Cardiac muscle cell (in vitro differentiated cells and primary cell): ENCODE data around the gene PANX2. TPM values are rescaled to one million over a fixed set of nuclear protein-coding genes. Genes with fewer than 3 reads are reported as not detected.

Experiments
- DNase-seq, 2 donors: peaks; one replicate each; pipeline versions ENCODE4 v3.0.0 to v3.0.0-alpha.2; 2010 to 2017; ENCODE audit warnings: low read depth in 1 of 2, low spot score in 1 of 2
- H3K27ac ChIP-seq: fragments of 200-600 bp; sonication (generic); 2 replicates; pipeline ENCODE4 v1.5.1; 2016
- H3K27me3 ChIP-seq: fragments of 200-600 bp; sonication (generic); 2 replicates; pipeline ENCODE4 v1.6.0; 2016; ENCODE audit warnings: control low read depth
- H3K36me3 ChIP-seq: fragments of 200-600 bp; sonication (generic); 2 replicates; pipeline ENCODE4 v1.5.1; 2016; ENCODE audit warnings: control low read depth
- H3K4me1 ChIP-seq: fragments of 200-600 bp; sonication (generic); 2 replicates; pipeline ENCODE4 v1.8.1; 2017; ENCODE audit warnings: low read depth, mild to moderate bottlenecking, mixed run types
- H3K4me3 ChIP-seq: fragments of 200-600 bp; sonication (generic); 2 replicates; pipeline ENCODE4 v1.5.1; 2016; ENCODE audit warnings: mild to moderate bottlenecking
- H3K9me3 ChIP-seq: fragments of 200-600 bp; sonication (generic); 2 replicates; pipeline ENCODE4 v1.5.1; 2017; ENCODE audit warnings: low read depth, mild to moderate bottlenecking, control low read depth
- polyA plus RNA-seq: library from polyadenylated mRNA; unstranded; fragments of >200 nt; fragmentation: Nextera tagmentation; extraction: Ambion mirVana; gene quantifications from 2 replicates; pipeline ENCODE4 v1.2.1, GENCODE V29; 2016
- total RNA-seq: library from RNA; depleted of rRNA; stranded (reverse); fragments of >200 nt; gene quantifications from 2 replicates; pipeline ENCODE4 v1.2.3, GENCODE V29; 2016
- TF ChIP-seq, protein P1 (sequence below): IDR thresholded peaks from 2 replicates; pipeline ENCODE4 v1.5.1; 2012; ENCODE audit warnings: low read depth, mild to moderate bottlenecking, low read length

Gene PANX2
- total and polyA plus RNA-seq, 2 experiments from 2014 or later: 6.9 to 30.9 TPM

DNA sequence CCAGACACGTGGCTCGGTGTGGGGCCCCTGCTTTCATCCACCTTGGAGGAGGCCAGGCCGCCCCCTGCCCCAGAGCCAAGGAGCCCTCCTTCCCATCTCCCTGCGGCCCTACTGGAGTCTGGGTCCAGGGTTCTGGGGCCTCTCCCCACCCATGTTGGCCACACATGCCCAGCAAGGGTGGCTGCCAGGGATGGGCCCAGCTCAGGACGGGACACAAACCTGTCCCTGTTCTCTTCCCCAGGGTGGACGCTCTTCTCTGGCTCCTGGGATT lies 4.6 kb downstream of the PANX2 start:
- Histone ChIP-seq H3K36me3 (peaks cover 3% of the 10 kb centered on the region), H3K4me3 (no peak overlapping the region), H3K27me3 (no peaks in the 10 kb centered on the region), H3K9me3 (no peaks in the 10 kb centered on the region), H3K27ac (peak overlapping the region; percentile 86), H3K4me1 (peaks cover 24% of the 10 kb centered on the region)
- TF ChIP-seq, protein P1, sequence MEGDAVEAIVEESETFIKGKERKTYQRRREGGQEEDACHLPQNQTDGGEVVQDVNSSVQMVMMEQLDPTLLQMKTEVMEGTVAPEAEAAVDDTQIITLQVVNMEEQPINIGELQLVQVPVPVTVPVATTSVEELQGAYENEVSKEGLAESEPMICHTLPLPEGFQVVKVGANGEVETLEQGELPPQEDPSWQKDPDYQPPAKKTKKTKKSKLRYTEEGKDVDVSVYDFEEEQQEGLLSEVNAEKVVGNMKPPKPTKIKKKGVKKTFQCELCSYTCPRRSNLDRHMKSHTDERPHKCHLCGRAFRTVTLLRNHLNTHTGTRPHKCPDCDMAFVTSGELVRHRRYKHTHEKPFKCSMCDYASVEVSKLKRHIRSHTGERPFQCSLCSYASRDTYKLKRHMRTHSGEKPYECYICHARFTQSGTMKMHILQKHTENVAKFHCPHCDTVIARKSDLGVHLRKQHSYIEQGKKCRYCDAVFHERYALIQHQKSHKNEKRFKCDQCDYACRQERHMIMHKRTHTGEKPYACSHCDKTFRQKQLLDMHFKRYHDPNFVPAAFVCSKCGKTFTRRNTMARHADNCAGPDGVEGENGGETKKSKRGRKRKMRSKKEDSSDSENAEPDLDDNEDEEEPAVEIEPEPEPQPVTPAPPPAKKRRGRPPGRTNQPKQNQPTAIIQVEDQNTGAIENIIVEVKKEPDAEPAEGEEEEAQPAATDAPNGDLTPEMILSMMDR: no peak
- no peak for DNase-seq

DNA sequence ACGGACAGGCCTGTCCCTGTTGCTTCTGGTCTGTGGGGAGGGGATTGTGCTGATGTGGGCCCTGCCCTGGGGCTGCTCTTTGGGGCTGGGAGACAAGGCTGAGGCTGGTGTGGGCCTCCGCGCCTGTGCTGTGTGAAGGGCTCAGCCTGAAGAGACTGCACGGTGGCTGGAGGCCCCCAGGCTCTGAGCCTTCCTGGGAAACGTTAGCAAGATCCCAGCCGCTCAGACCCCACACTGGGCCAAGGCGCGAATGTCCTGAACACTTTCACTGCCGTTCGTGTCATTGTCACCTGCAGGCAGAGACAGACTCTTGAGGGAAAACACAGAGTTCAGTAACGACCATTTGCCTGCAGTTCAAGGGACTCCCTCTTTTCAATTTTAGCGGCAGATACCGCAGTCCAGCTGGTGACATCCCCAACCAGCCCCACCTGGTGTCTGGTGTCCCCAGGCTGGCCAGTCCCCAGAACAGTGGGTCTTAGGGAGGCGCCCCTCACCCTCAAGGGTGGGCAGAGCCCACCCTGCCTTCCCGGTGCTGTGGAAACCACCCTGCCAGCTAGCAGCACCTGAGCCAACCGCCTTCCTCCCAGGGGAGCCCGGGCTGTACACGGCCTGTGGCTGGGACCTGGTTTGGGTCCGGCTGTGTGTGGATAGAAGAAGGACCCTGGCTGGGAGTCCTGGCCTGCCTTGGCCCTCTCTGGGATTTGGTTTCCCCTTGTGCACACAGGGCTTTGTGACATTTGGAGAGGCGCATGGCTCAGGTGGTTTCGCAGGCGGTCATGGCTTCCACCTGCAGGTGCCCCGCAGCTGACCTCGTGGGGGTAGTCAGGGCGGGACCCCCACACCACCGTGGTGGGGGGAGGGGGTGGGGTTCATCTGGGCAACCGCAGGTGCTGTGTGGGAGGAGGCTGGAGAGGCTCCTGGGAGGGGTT lies 5.7 kb downstream of the PANX2 start:
- peak in 1 of 2 donors; percentile 69 for DNase-seq
- TF ChIP-seq, protein P1: no peak
- Histone ChIP-seq H3K4me1 (peaks cover 24% of the 10 kb centered on the region), H3K9me3 (no peaks in the 10 kb centered on the region), H3K27me3 (no peaks in the 10 kb centered on the region), H3K36me3 (peaks cover 3% of the 10 kb centered on the region), H3K27ac (peak overlapping the region; percentile 86), H3K4me3 (no peak overlapping the region)

DNA sequence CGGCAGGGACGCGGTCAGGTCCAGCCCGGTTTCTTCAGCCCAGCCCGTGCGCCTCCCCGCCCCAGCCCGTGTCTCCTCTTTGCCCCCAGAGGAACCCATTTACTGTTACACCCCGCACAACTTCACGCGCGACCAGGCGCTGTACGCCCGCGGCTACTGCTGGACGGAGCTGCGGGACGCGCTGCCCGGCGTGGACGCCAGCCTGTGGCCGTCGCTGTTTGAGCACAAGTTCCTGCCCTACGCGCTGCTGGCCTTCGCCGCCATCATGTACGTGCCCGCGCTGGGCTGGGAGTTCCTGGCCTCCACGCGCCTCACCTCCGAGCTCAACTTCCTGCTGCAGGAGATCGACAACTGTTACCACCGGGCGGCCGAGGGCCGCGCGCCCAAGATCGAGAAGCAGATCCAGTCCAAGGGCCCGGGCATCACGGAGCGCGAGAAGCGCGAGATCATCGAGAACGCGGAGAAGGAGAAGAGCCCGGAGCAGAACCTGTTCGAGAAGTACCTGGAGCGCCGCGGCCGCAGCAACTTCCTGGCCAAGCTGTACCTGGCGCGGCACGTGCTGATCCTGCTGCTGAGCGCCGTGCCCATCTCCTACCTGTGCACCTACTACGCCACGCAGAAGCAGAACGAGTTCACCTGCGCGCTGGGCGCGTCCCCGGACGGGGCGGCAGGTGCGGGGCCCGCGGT lies 6.5 kb downstream of the PANX2 start:
- DNase-seq: no peak
- H3K36me3 ChIP-seq: peaks cover 3% of the 10 kb centered on the region
- no peak overlapping the region for H3K4me3 ChIP-seq
- TF ChIP-seq, protein P1: no peak
- H3K4me1 ChIP-seq: peaks cover 16% of the 10 kb centered on the region
- H3K9me3 ChIP-seq: no peaks in the 10 kb centered on the region
- peak overlapping the region; percentile 86 for H3K27ac ChIP-seq
- no peaks in the 10 kb centered on the region for H3K27me3 ChIP-seq

DNA sequence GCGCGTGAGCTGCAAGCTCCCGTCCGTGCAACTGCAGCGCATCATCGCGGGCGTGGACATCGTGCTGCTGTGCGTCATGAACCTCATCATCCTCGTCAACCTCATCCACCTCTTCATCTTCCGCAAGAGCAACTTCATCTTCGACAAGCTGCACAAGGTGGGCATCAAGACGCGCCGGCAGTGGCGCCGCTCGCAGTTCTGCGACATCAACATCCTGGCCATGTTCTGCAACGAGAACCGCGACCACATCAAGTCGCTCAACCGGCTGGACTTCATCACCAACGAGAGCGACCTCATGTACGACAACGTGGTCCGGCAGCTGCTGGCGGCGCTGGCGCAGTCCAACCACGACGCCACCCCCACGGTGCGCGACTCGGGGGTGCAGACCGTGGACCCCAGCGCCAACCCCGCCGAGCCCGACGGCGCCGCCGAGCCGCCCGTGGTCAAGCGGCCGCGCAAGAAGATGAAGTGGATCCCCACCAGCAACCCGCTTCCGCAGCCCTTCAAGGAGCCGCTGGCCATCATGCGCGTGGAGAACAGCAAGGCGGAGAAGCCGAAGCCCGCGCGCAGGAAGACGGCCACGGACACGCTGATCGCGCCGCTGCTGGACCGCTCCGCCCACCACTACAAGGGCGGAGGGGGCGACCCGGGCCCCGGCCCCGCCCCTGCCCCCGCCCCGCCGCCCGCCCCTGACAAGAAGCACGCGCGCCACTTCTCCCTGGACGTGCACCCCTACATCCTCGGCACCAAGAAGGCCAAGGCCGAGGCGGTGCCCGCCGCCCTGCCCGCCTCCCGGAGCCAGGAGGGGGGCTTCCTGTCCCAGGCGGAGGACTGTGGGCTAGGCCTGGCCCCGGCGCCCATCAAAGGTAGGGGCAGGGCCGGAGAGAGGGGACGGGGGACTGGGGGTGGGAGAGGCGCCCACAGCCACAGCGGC lies 7.3 kb downstream of the PANX2 start:
- no peak overlapping the region for H3K27ac ChIP-seq
- no peaks in the 10 kb centered on the region for H3K27me3 ChIP-seq
- H3K4me1 ChIP-seq: peaks cover 16% of the 10 kb centered on the region
- peaks cover 3% of the 10 kb centered on the region for H3K36me3 ChIP-seq
- no peak for DNase-seq
- no peaks in the 10 kb centered on the region for H3K9me3 ChIP-seq
- H3K4me3 ChIP-seq: no peak overlapping the region
- TF ChIP-seq, protein P1: no peak

DNA sequence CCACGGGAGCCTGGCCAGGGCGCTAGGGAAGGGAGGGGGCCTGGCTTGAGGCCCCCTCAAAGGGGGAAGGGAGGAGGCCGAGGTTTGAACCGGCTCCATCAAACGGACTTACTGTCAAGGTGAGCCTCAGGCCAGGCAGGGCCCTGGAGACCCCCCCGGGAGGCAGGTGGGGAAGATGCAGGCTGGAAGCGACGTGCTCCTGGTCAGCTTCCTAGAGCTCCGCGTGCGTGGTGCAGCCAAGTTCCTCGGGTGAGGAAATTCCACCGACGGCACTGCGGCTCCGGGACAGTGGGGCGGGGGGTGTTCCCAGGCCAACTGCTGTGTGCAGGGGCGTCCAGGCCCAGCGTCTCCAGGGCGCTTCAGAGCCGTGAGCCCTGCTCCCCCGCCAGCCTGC lies 7.9 kb downstream of the PANX2 start:
- no peak overlapping the region for H3K4me3 ChIP-seq
- peaks cover 16% of the 10 kb centered on the region for H3K4me1 ChIP-seq
- no peak for DNase-seq
- no peaks in the 10 kb centered on the region for H3K9me3 ChIP-seq
- H3K27ac ChIP-seq: no peak overlapping the region
- H3K36me3 ChIP-seq: peaks cover 3% of the 10 kb centered on the region
- no peaks in the 10 kb centered on the region for H3K27me3 ChIP-seq
- TF ChIP-seq, protein P1: no peak
